Activated naive CD4-positive, alpha-beta T cell treated with anti-CD3 and anti-CD28 coated beads, Interleukin-2, amount 50 U/mL, for 24 hours (primary cell): ENCODE measurements around the gene SYT6.
"Not testable (repeated sequence)": the region's sequence is repeated elsewhere in the genome, so short reads cannot be mapped to it uniquely, and the experiment has no call there.

Experiments
- H3K27ac Mint-ChIP-seq: one replicate; pipeline ENCODE4 v1.8.0; 2021; ENCODE audit warnings: mild to moderate bottlenecking, mixed read lengths
- H3K27me3 Mint-ChIP-seq: one replicate; pipeline ENCODE4 v1.8.0; 2021; ENCODE audit warnings: mixed read lengths
- H3K36me3 Mint-ChIP-seq: one replicate; pipeline ENCODE4 v1.8.0; 2021; ENCODE audit warnings: mixed read lengths
- H3K4me1 Mint-ChIP-seq: one replicate; pipeline ENCODE4 v1.8.0; 2021; ENCODE audit warnings: mixed read lengths
- H3K4me3 Mint-ChIP-seq: one replicate; pipeline ENCODE4 v1.8.0; 2021; ENCODE audit warnings: mild to moderate bottlenecking, mixed read lengths
- H3K9me3 Mint-ChIP-seq: one replicate; pipeline ENCODE4 v1.8.0; 2021; ENCODE audit warnings: mixed read lengths

SYT6 gene

DNA sequence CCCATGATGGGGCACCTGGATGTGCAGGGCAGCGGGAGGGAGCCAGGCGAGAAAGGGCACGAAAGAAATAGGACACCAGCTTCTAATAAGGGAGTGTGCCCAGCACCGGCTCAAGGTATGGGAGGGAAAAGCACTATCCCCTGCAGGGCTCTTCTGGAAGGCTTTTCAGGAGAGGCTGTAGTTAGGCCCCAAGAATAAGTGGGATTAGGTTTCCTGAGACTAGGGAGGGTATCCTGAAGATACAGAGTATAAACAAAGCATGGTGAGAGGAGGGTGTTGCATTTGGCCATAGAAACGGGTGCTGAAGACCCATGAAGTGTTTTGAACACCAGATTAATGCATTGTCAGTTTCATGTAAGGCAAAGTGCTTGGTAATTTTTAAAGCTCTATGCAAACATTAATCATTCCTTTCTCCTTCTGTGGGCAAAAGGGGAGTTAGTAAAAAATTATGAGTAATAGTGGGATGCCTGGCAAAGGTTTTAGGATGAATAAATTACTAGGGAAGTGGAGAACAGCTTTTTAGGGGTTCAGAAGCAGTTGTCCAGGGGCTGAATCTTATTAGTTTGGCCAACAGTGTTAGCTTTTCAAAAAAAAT, 74.0 kb downstream of the SYT6 start:
- Mint-ChIP-seq H3K36me3 (no peaks in the 10 kb centered on the region), H3K27ac (no peak overlapping the region), H3K9me3 (no peaks in the 10 kb centered on the region), H3K4me3 (no peak overlapping the region), H3K27me3 (no peaks in the 10 kb centered on the region), H3K4me1 (no peaks in the 10 kb centered on the region)

GRCh38 chr1:114078116-114078515, 75.6 kb downstream of the SYT6 start:
- no peaks in the 10 kb centered on the region for H3K4me1 Mint-ChIP-seq
- H3K4me3 Mint-ChIP-seq: no peak overlapping the region
- no peak overlapping the region for H3K27ac Mint-ChIP-seq
- H3K27me3 Mint-ChIP-seq: no peaks in the 10 kb centered on the region
- peaks cover 3% of the 10 kb centered on the region for H3K36me3 Mint-ChIP-seq
- H3K9me3 Mint-ChIP-seq: peaks cover 4% of the 10 kb centered on the region

- Mint-ChIP-seq H3K27ac (no peak overlapping the region), H3K27me3 (no peaks in the 10 kb centered on the region), H3K4me3 (no peak overlapping the region), H3K36me3 (peaks cover 3% of the 10 kb centered on the region), H3K4me1 (no peaks in the 10 kb centered on the region), H3K9me3 (peaks cover 5% of the 10 kb centered on the region)
These were observed 76.5 kb downstream of the SYT6 start for GRCh38 chr1:114077188-114077587.

GRCh38 chr1:114076308-114076707, 77.4 kb downstream of the SYT6 start:
- Mint-ChIP-seq H3K27me3 (no peaks in the 10 kb centered on the region), H3K4me3 (no peak overlapping the region), H3K27ac (no peak overlapping the region), H3K4me1 (no peaks in the 10 kb centered on the region), H3K36me3 (peaks cover 3% of the 10 kb centered on the region), H3K9me3 (peaks cover 5% of the 10 kb centered on the region)

DNA sequence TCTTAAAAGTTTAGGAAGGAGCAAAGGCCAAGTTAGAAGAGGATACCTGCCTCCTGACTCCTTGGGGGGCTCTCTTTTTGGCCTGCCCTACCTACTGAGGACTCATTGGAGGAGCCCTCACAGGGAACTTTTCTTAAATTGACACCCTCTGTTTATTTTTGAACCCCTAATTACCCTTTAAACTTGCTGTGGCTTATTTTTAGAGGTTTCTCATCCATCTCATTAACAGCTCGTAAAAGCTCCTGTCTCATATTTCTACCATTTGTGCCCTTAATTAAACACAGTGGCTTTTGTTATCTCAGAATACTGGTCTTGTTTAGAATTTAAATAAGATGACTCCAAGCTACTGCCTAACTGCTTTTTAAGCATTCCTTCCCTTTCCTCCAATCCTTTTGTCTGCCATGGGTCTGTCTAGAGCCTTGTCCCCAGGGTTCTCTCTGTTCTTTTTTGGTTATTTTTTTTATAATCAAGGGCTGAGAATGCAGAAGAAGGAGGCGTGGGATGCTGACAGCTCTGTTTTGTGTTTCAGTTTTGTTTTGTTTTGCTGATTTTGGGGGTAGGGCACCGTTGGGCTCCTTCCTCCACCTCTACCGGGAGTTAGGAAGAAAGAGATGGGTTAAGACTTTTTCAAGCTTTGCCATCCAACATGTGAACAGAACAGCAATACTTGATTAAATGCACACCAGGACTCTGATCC, 78.0 kb downstream of the SYT6 start:
- Mint-ChIP-seq H3K27ac (no peak overlapping the region), H3K9me3 (peaks cover 5% of the 10 kb centered on the region), H3K4me1 (no peaks in the 10 kb centered on the region), H3K36me3 (peaks cover 3% of the 10 kb centered on the region), H3K4me3 (no peak overlapping the region), H3K27me3 (no peaks in the 10 kb centered on the region)

DNA sequence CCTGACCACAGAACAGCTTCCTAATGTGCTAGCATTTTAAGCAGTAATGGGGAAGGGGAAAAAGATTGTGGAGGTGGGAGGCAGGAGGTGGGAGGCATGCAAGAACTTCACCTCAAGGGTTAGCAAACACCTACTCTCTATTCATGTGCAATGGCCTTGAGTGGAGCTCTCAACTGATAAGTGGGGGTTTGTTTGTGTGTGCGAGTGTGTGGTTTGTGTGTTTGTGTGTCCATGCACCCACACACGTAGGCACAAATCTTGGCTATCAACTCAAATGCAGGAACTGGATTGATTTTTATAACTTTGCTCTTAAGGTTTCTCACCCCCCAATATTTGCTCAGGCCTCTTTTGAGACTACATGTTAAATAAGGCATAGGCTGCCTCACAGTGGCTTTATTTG, 78.6 kb downstream of the SYT6 start:
- Mint-ChIP-seq H3K4me1 (no peaks in the 10 kb centered on the region), H3K36me3 (peaks cover 3% of the 10 kb centered on the region), H3K9me3 (peaks cover 5% of the 10 kb centered on the region), H3K27ac (no peak overlapping the region), H3K4me3 (no peak overlapping the region), H3K27me3 (no peaks in the 10 kb centered on the region)

- Mint-ChIP-seq H3K4me1 (no peaks in the 10 kb centered on the region), H3K4me3 (no peak overlapping the region), H3K27ac (no peak overlapping the region), H3K27me3 (no peaks in the 10 kb centered on the region), H3K36me3 (peaks cover 3% of the 10 kb centered on the region), H3K9me3 (peaks cover 5% of the 10 kb centered on the region)
These were observed 81.4 kb downstream of the SYT6 start for GRCh38 chr1:114072246-114072645.

DNA sequence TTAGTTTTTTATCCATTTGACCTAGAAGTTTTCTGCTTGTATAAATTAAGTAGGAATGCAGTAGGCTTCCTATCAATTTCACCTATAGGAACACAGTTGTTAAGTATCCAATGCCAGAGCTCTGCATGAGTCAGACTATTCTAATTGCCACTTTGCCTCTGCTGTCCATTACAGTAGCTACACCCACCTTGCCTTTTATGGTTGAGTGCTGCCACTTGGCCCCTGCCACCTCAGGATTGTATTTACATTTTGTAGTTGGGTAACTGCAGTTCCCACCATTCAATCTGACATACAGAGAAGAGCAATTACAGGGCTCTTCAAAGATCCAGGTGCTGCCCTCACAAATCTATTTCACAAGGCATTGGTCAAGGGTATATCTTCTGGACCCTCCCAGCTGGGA, 83.9 kb downstream of the SYT6 start:
- not testable (repeated sequence) for H3K27ac Mint-ChIP-seq, H3K36me3 Mint-ChIP-seq, H3K27me3 Mint-ChIP-seq, H3K4me1 Mint-ChIP-seq, H3K9me3 Mint-ChIP-seq, H3K4me3 Mint-ChIP-seq

DNA sequence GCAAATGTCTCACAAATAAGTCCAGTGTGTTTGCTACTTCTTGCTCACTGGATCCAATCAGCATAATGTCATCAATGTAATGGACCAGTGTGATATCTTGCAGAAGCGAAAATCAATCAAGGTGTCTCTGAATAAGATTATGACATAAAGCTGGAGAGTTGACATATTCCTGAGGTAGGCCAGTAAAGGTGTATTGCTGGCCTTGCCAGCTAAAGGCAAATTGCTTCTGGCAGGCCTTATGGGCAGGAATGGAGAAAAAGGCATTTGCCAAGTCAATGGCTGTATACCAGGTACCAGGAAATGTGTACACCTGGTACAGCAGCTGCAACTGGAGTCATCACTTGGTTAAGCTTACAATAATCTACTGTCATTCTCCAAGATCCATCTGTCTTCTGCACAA, 85.0 kb downstream of the SYT6 start:
- H3K9me3 Mint-ChIP-seq, H3K4me3 Mint-ChIP-seq, H3K4me1 Mint-ChIP-seq, H3K36me3 Mint-ChIP-seq, H3K27ac Mint-ChIP-seq, H3K27me3 Mint-ChIP-seq: not testable (repeated sequence)

DNA sequence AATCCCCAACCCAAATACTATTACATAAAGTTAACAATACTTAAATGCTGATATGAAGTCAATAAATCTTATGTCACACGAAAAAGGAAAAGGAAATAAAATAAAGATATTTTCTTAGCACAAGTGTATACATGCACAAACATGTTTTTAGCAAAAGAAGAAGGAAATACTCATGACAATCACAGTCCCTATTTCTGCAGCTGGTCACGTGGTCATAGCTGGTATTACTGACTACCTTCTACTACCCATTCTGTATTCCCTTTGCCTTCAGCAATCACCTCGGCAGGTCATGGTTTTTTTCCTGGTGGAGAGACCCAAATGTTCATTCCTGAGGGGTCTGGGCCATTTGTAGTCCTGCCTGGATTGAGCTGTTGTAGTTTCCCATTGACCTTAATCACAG, 88.0 kb downstream of the SYT6 start:
- H3K27ac Mint-ChIP-seq, H3K36me3 Mint-ChIP-seq, H3K27me3 Mint-ChIP-seq, H3K9me3 Mint-ChIP-seq, H3K4me1 Mint-ChIP-seq, H3K4me3 Mint-ChIP-seq: not testable (repeated sequence)

- Mint-ChIP-seq H3K9me3 (peaks cover 6% of the 10 kb centered on the region), H3K4me1 (no peaks in the 10 kb centered on the region), H3K36me3 (no peaks in the 10 kb centered on the region), H3K27ac (no peak overlapping the region), H3K27me3 (peaks cover 1% of the 10 kb centered on the region), H3K4me3 (no peak overlapping the region)
These were observed 90.1 kb downstream of the SYT6 start for GRCh38 chr1:114063544-114063943.

DNA sequence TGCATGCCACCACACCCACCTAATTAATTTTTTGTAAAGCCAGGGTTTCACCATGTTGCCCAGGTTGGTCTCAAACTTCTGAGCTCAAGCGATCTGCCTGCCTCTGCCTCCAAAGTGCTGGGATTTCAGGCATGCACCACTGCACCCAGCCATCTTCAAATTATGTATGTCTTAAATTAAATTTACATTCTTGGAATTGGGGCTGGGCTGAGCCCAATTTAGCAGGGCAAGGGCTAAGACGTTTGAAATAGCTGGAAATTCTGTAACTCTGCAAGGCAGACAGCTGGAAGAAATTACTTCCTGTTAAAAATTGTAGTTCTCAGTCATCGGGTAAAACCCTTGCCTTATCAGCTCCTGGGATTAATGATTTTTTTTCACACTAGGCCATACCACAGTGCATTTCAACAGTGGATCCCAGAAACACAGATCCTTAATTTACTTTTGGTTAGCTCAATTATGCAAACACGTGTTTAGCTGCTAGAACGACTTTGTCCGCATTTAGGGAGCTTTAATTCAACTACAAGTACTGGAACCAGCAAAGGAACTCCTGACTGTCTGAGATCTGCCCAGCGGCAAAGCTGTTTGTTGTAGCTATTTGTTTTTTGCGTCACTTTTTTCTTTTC, 91.1 kb downstream of the SYT6 start:
- no peaks in the 10 kb centered on the region for H3K4me1 Mint-ChIP-seq
- no peak overlapping the region for H3K4me3 Mint-ChIP-seq
- H3K36me3 Mint-ChIP-seq: no peaks in the 10 kb centered on the region
- H3K9me3 Mint-ChIP-seq: peaks cover 6% of the 10 kb centered on the region
- H3K27ac Mint-ChIP-seq: no peak overlapping the region
- H3K27me3 Mint-ChIP-seq: peaks cover 1% of the 10 kb centered on the region

DNA sequence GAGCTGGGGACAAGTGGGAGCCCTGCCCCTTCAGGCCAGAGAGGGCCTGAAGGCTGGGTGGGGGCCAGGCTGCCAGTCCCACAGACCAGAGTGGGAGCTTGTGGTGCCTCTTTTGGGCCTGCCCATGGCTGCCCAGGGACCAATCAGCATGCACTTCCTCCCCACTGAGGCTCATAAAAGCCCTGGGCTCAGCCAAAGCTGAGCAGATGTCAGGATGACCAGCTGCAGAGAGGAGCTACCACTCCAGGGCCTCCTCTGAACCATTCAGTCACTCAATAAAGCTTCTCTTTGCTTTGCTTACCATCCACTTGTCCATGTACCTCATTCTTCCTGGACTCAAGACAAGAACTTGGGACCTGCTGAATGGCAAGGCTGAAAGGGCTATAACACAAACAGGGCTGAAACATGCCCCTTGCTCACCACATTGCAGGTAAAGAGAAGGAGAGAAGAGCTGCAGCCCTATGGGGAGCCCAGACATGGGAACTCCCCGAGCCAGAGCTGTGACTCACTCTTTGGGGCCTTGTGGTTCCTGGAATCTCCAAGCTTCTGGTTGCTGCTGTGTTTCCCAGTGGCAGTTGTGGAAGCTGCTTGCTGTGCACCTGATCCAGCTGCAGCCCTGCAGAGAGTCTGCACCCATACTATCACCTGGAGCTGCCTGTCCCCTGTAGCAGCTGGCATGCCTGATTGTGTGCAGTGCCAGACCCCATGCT, 92.4 kb downstream of the SYT6 start:
- H3K27ac Mint-ChIP-seq: no peak overlapping the region
- H3K27me3 Mint-ChIP-seq: peaks cover 1% of the 10 kb centered on the region
- no peak overlapping the region for H3K4me3 Mint-ChIP-seq
- peaks cover 6% of the 10 kb centered on the region for H3K9me3 Mint-ChIP-seq
- H3K36me3 Mint-ChIP-seq: no peaks in the 10 kb centered on the region
- no peaks in the 10 kb centered on the region for H3K4me1 Mint-ChIP-seq

DNA sequence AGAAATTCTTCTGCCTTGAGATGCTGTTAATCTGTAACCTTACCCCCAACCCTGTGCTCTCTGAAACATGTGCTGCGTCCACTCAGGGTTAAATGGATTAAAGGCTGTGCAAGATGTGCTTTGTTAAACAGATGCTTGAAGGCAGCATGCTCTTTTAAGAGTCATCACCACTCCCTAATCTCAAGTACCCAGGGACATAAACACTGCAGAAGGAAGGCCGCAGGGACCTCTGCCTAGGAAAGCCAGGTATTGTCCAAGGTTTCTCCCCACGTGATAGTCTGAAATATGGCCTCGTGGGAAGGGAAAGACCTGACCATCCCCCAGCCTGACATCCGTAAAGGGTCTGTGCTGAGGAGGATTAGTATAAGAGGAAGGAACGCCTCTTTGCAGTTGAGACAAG, 95.4 kb downstream of the SYT6 start:
- not testable (repeated sequence) for H3K4me1 Mint-ChIP-seq, H3K27ac Mint-ChIP-seq, H3K27me3 Mint-ChIP-seq, H3K9me3 Mint-ChIP-seq, H3K4me3 Mint-ChIP-seq, H3K36me3 Mint-ChIP-seq

GRCh38 chr1:114054148-114054547, 99.5 kb downstream of the SYT6 start:
- H3K9me3 Mint-ChIP-seq: no peaks in the 10 kb centered on the region
- no peaks in the 10 kb centered on the region for H3K36me3 Mint-ChIP-seq
- no peak overlapping the region for H3K27ac Mint-ChIP-seq
- no peaks in the 10 kb centered on the region for H3K4me1 Mint-ChIP-seq
- H3K4me3 Mint-ChIP-seq: no peak overlapping the region
- no peaks in the 10 kb centered on the region for H3K27me3 Mint-ChIP-seq

- no peak overlapping the region for H3K27ac Mint-ChIP-seq
These were observed 105.4 kb downstream of the SYT6 start for GRCh38 chr1:114048232-114048631.

More at GRCh38 chr1:114048232-114048631, 105.4 kb downstream of the SYT6 start:
- peaks cover 3% of the 10 kb centered on the region for H3K27me3 Mint-ChIP-seq
- no peaks in the 10 kb centered on the region for H3K4me1 Mint-ChIP-seq
- no peaks in the 10 kb centered on the region for H3K36me3 Mint-ChIP-seq
- H3K9me3 Mint-ChIP-seq: peaks cover 4% of the 10 kb centered on the region
- no peak overlapping the region for H3K4me3 Mint-ChIP-seq
